ENCODE measurements around the gene TNS1. TPM values are rescaled to one million over a fixed set of nuclear protein-coding genes. Genes with fewer than 3 reads are reported as not detected.
A peak's percentile ranks its signal among the peaks of the same experiment; 100 is the strongest.
"Not testable (repeated sequence)": the region's sequence is repeated elsewhere in the genome, so short reads cannot be mapped to it uniquely, and the experiment has no call there.

Gene TNS1
- total RNA-seq, 1 experiment from 2014 or later, result not detected

DNA sequence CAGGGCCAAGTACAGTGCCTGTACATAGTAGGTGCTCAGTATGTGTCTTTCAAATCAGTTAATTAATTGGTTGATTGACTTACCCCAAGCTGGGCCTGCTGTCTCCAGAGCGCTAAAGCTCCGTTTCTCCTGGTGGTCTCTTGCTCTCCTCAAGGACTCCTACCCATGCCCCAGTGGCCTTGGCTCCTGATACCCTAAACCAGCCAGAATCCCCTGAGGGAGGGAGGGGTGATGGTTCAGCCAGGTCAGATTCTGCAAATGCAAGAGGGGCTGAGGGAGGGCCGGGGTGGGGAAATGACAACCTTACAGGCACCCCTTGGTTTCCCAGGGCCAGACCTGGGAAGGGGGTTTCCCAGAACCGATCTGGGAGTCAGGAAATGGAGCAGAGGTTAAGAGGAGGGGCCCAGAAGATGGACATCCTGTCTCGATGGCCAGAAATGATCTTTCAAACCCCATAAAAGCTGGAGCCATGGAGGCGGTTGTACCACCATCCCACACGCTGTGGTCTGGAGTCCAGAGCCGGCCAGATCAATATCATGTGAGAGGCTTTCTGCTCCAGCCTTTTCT, 209.1 kb downstream of the TNS1 start:
- no peak for DNase-seq (ENCODE audit: extremely low read depth, low read depth)

GRCh38 chr2:217792626-217793527, 209.9 kb downstream of the TNS1 start:
- no peak for DNase-seq (ENCODE audit: extremely low read depth, low read depth)

DNA sequence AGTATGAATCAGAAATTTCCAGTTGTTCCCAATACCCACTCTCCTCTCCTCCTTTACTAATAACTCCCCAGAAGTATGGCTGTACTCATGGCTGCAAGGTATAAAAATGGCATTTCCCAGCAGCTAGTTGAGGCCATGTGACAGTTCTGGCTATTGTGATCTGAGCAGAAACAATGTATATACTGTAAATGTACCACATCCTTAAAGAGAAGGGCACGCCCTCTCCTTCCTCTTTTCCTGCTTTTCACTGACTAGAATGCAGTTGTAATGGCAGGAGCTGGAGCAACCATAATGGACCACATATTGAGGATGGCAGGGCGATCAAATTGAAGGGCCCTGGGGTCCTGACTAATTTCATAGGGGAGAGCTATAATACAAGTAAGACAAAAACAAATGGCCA, 211.2 kb downstream of the TNS1 start:
- DNase-seq (ENCODE audit: extremely low read depth, low read depth), result no peak

- no peak for DNase-seq (ENCODE audit: extremely low read depth, low read depth)
Observed at GRCh38 chr2:217790681-217791392, 212.0 kb downstream of the TNS1 start.

DNA sequence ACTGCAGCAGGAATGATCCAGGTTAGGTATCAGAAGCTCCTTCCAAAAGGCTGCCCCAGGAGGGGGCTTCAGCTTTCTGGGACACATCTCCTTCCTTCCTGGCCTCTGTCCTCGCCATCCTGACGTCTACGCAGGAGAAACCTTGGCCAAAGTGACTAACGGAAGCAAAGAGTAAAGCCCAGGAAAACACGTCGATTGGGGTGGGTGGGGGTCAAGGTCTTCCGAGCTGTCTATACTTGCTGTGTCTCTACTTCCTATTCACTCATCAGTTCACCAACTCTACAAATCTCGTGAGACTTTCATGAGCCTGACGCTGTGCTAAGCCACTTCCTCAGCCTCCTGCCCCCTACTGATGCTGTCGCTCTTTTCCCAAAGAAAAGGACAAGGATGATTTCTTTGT, 212.6 kb downstream of the TNS1 start:
- no peak for DNase-seq (ENCODE audit: extremely low read depth, low read depth)

DNA sequence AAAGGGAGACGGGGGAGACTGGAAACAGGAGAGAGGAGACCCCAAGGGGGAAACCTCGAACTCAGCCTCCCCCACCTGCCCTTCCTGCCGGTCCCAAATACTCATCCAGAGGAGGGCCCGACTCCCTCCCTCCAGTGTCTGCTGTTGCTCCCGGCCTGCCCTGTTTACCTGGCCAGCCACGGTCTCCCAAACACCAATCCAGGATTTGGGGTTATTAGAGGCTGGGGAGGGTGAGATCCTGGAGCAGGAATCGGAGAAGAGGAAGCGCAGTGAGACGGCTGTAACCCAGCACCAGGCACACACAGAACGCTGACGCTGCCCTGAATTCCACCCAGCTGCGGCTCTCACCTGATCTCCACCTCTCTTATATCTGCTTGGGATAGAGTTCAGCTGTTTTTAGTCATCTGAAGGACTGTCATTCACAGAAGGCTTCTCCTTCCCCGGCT, 213.0 kb downstream of the TNS1 start:
- no peak for DNase-seq (ENCODE audit: extremely low read depth, low read depth)

- peak; percentile 54 for DNase-seq (ENCODE audit: extremely low read depth, low read depth)
Observed at GRCh38 chr2:217789003-217789735, 213.6 kb downstream of the TNS1 start.

DNA sequence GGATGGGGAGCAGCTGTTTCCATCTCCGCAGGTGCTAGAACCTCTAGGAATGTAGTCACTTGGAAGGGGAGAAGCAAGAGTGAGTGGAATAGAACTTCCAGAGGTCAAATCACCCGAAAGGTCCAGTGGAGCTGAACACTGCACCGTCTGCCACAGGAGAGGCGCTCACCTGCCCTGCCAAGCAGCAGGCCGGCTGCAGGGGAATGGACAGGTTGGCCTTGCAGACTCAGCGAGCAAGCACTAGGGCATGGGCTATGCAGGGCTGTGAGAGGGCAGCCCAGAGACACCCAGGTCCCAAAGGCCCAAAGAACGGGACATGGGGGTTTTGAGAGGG, 214.2 kb downstream of the TNS1 start:
- no peak for DNase-seq (ENCODE audit: extremely low read depth, low read depth)

- DNase-seq (ENCODE audit: extremely low read depth, low read depth), result no peak
Observed at GRCh38 chr2:217787160-217787877, 215.5 kb downstream of the TNS1 start.

- DNase-seq (ENCODE audit: extremely low read depth, low read depth), result not testable (repeated sequence)
Observed at GRCh38 chr2:217786560-217786959, 216.2 kb downstream of the TNS1 start.

DNA sequence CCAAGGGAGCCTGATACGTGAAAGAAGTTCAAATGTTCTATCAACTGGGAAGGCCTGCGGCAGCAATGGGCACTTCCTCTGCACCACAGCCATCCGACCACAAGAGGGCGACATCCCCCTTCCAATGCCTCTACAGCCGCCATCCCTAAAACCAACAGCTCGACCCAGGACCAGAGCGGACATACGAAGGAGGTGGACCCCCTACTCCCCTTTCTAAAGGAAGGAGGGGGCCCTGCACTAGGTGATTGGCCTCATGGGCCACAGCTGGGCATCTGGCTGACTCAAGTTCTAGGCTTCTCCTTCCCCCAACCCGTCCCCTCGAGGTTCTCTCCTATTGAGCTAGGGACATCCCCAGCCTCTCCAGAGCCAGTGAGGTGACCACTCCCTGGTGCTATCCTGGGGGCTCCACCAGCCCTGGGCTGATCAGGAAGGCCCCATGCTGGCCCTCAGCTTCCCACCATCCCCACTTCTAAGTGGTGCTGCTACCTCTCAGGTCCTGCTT, 217.2 kb downstream of the TNS1 start:
- peak; percentile 68 for DNase-seq (ENCODE audit: extremely low read depth, low read depth)

GRCh38 chr2:217784996-217785543, 217.7 kb downstream of the TNS1 start:
- DNase-seq (ENCODE audit: extremely low read depth, low read depth), result no peak

DNA sequence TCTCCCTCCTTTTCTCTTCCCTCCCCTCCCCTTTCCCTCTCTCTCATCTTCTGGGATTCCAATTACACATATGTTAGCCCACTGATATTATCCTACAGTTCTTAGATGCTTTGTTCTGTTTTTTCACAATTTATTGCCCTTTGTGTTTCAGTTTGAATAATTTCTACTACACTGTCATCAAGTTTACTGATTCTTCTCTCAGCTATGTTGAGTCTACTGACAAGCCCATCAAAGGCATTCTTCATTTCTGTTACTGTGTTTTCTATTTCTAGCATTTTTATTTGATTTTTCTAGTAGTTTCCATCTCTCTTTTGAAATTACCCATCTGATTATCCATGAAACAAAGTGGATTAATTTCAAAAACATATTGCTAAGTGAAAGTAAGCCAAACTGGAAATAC, 219.6 kb downstream of the TNS1 start:
- no peak for DNase-seq (ENCODE audit: extremely low read depth, low read depth)

GRCh38 chr2:217777906-217778305, 224.9 kb downstream of the TNS1 start:
- no peak for DNase-seq (ENCODE audit: extremely low read depth, low read depth)

DNA sequence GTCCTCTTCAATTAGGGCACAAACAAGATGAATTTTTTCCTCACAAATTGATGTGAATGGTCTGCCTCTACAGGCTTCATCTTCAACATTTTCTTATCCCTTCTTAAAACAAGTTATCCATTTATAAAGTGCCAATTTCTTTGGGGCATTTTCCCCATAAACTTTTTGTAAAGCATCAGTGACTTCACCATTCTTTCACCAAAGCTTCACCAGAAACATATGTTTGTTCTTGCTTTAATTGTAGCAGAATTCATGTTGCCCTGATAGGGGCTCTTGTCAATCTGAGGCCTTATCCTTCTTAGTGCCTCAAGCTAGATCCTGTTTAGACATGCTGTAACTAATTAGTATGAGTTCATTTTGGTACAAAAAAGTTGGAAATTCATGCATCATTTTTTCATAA, 226.2 kb downstream of the TNS1 start:
- DNase-seq (ENCODE audit: extremely low read depth, low read depth), result no peak

DNA sequence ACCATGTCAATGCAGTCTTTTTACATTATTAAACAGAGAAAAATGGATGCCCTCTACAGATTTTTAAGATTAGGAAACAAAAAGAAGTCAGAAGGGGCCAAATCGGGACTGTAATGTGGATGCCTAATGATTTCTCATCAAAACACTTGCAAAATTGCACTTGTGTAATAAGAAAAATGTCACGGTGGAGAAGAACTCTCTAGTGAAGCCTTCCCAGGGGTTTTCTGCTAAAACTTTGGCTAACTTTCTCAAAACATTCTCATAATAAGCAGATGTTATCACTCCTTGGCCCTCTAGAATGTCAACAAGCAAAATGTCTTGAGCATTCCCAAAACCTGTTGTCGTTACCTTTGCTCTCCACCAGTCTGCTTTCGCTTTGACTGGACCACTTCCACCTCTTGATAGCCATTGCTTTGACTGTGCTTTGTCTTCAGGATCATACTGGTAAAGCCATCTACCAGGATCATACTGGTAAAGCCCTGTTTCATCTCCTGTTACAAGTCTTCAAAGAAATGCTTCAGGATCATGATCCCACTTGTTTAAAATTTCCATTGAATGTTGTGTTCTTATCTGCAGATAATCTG, 226.8 kb downstream of the TNS1 start:
- DNase-seq (ENCODE audit: extremely low read depth, low read depth), result no peak

DNA sequence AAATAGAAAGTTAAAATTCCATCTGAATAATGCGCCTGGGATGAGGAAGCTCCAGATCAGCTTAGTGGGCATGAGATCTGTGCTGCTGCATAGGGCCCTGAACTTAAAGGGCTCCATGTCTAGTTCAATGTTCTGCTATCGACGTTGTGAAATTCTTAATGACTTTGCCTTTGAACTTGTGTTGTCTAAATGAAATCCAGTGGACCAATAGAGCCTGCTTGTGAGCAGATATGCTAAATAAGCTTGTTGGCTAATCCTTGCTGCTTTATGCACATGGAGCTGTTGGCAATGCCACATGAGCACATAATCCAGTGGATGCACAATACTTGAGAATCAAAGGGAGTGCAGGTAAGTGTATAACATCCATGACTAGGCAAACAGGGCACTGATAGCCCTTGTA, 228.6 kb downstream of the TNS1 start:
- no peak for DNase-seq (ENCODE audit: extremely low read depth, low read depth)

DNA sequence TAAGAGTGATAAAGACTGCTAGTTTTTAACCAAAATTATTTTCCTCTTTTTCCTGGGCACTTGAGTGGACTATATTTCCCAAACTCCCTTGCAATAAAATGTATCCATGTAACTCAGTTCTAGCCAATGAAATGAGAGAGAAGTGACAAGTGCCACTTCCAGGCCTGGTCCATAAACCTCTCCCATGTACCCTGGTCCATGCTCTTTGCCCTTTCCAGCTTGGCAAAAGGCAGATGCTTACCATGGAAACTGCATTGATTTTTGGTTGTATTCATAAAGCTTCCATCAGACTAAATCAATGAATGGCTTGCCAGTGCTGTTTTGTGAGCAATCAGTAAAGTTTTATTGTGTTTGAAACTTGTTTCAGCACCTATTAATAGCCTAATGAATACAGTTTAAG, 229.3 kb downstream of the TNS1 start:
- no peak for DNase-seq (ENCODE audit: extremely low read depth, low read depth)

- DNase-seq (ENCODE audit: extremely low read depth, low read depth), result no peak
Observed at GRCh38 chr2:217766356-217766755, 236.4 kb downstream of the TNS1 start.
